K562 (cell line): Measurements from ENCODE around the gene WHAMM. TPM values are rescaled to one million over a fixed set of nuclear protein-coding genes. Genes with fewer than 3 reads are reported as not detected.

ENCODE experiments used
- ARID2 ChIP-seq: fragments of 450-650 bp; IDR thresholded peaks from 2 replicates; pipeline ENCODE4 v1.6.1; 2017; ENCODE audit warnings: antibody characterized with exemption, mild to moderate bottlenecking
- DDX20 ChIP-seq: fragments of 450-650 bp; IDR thresholded peaks from 2 replicates; pipeline ENCODE4 v1.6.1; 2016; ENCODE audit warnings: missing genetic modification characterization, low read depth, mild to moderate bottlenecking, missing compliant biosample characterization, moderate library complexity
- ELF1 ChIP-seq: fragments of 200-800 bp; sonication (Bioruptor generic); IDR thresholded peaks from 2 replicates; pipeline ENCODE4 v1.6.1; 2016; ENCODE audit warnings: missing genetic modification characterization, missing compliant biosample characterization
- FOXA3 ChIP-seq, 2 experiments: fragments of 450-650 bp in 1 of 2; sonication (generic) in 1 of 2; formaldehyde crosslinking; IDR thresholded peaks in 1 of 2; conservative IDR thresholded peaks in 1 of 2; 2 replicates each; pipeline versions ENCODE4 v1.4.0 to v1.8.0; 2020 to 2022; ENCODE audit warnings: mild to moderate bottlenecking in 2 of 2, missing genetic modification reagents in 1 of 2
- GTF2A2 ChIP-seq: IDR thresholded peaks from 2 replicates; pipeline ENCODE4 v1.6.1; 2016; ENCODE audit warnings: mild to moderate bottlenecking, missing genetic modification characterization, missing compliant biosample characterization
- HMG20A ChIP-seq: fragments of 450-650 bp; formaldehyde crosslinking; conservative IDR thresholded peaks from 2 replicates; pipeline ENCODE4 v1.4.0; 2020; ENCODE audit warnings: mild to moderate bottlenecking, mixed read lengths
- JUN ChIP-seq, 2 experiments: sonication (generic) in 1 of 2; formaldehyde crosslinking in 1 of 2; IDR thresholded peaks; 2 replicates each; pipeline versions ENCODE4 v1.6.1 to v1.8.0; 2012 to 2022; ENCODE audit warnings: borderline replicate concordance in 2 of 2, mild to moderate bottlenecking in 2 of 2, improper control_type of control experiment in 1 of 2, low read depth in 1 of 2, low read length in 1 of 2, missing genetic modification reagents in 1 of 2
- KAT8 ChIP-seq: fragments of 450-650 bp; IDR thresholded peaks from 2 replicates; pipeline ENCODE4 v1.6.1; 2016; ENCODE audit warnings: low read depth, mild to moderate bottlenecking
- KDM1A ChIP-seq, 2 experiments: fragments of 450-650 bp; IDR thresholded peaks; 2 replicates each; pipeline ENCODE4 v1.6.1; 2016; ENCODE audit warnings: mild to moderate bottlenecking in 2 of 2
- MYC ChIP-seq, 2 experiments: fragments of 250-450 bp in 1 of 2; sonication (Bioruptor Pico) in 1 of 2; IDR thresholded peaks; 2 replicates each; pipeline versions ENCODE4 v1.5.1 to v1.6.1; 2012 to 2021; ENCODE audit warnings: low read depth in 2 of 2, borderline replicate concordance in 1 of 2, improper control_type of control experiment in 1 of 2, low read length in 1 of 2, mild to moderate bottlenecking in 1 of 2, moderate library complexity in 1 of 2
- NCOR1 ChIP-seq: fragments of 450-650 bp; IDR thresholded peaks from 2 replicates; pipeline ENCODE4 v1.6.1; 2016; ENCODE audit warnings: mild to moderate bottlenecking, moderate library complexity
- NR2C2 ChIP-seq, 2 experiments: fragments of 200-800 bp in 1 of 2; sonication (Bioruptor generic) in 1 of 2; sonication (generic) in 1 of 2; formaldehyde crosslinking in 1 of 2; IDR thresholded peaks; 2 replicates each; pipeline versions ENCODE4 v1.6.1 to v1.8.0; 2016 to 2022; ENCODE audit warnings: mild to moderate bottlenecking in 1 of 2, missing compliant biosample characterization in 1 of 2, missing genetic modification characterization in 1 of 2, missing genetic modification reagents in 1 of 2
- RBM34 ChIP-seq: fragments of 200-400 bp; formaldehyde crosslinking; IDR thresholded peaks from 2 replicates; pipeline ENCODE4 v1.6.1; 2018; ENCODE audit warnings: low read length, borderline replicate concordance; ENCODE audit not compliant: insufficient read depth
- SAFB2 ChIP-seq: fragments of 200-400 bp; formaldehyde crosslinking; IDR thresholded peaks from 2 replicates; pipeline ENCODE4 v1.6.1; 2018; ENCODE audit warnings: borderline replicate concordance, low read length, low read depth, moderate library complexity; ENCODE audit not compliant: severe bottlenecking
- SMAD3 ChIP-seq: fragments of 450-650 bp; formaldehyde crosslinking; conservative IDR thresholded peaks from 2 replicates; pipeline ENCODE4 v1.4.0; 2020; ENCODE audit warnings: mild to moderate bottlenecking
- SMARCB1 ChIP-seq: IDR thresholded peaks from 2 replicates; pipeline ENCODE4 v1.6.1; 2011; ENCODE audit warnings: improper control_type of control experiment, low read depth; ENCODE audit not compliant: insufficient read length
- SREBF1 ChIP-seq: fragments of 150-350 bp; IDR thresholded peaks from 2 replicates; pipeline ENCODE4 v1.6.1; 2014; ENCODE audit warnings: antibody characterized with exemption, low read depth, low read length, borderline replicate concordance
- TAF15 ChIP-seq: fragments of 200-400 bp; formaldehyde crosslinking; IDR thresholded peaks from 2 replicates; pipeline ENCODE4 v1.6.1; 2017; ENCODE audit warnings: mild to moderate bottlenecking, low read depth, low read length, moderate library complexity
- TARDBP ChIP-seq: fragments of 450-650 bp; IDR thresholded peaks from 2 replicates; pipeline ENCODE4 v1.6.1; 2016
- ZKSCAN1 ChIP-seq: fragments of 150-350 bp; IDR thresholded peaks from 2 replicates; pipeline ENCODE4 v1.6.1; 2016; ENCODE audit warnings: low read depth, low read length
- ZNF324 ChIP-seq: fragments of 250-450 bp; sonication (Bioruptor Pico); IDR thresholded peaks from 2 replicates; pipeline ENCODE4 v1.4.0; 2020; ENCODE audit warnings: mild to moderate bottlenecking
- ZNF561 ChIP-seq: fragments of 450-650 bp; formaldehyde crosslinking; conservative IDR thresholded peaks from 2 replicates; pipeline ENCODE4 v1.4.0; 2020; ENCODE audit warnings: mild to moderate bottlenecking, moderate library complexity
- ZNF699 ChIP-seq: fragments of 250-450 bp; sonication (Bioruptor Pico); IDR thresholded peaks from 2 replicates; pipeline ENCODE4 v1.8.0; 2021; ENCODE audit warnings: mild to moderate bottlenecking, moderate library complexity; ENCODE audit not compliant: insufficient replicate concordance
- polyA plus RNA-seq, 8 experiments: library from polyadenylated mRNA; depleted of rRNA in 4 of 8; stranded (reverse) in 5 of 8; unstranded in 3 of 8; fragments of >200 nt; fragmentation: Nextera tagmentation in 2 of 8; fragmentation: Illumina TruSeq in 1 of 8; extraction: Ambion mirVana in 2 of 8; extraction: Trizol in 1 of 8; gene quantifications; 2 replicates each; pipeline versions ENCODE4 v1.2.1 to v1.2.3, GENCODE V29; 2011 to 2014; ENCODE audit warnings: inconsistent platforms in 1 of 8, missing spikeins in 1 of 8
- total RNA-seq, 7 experiments: library from RNA; depleted of rRNA in 6 of 7; stranded (reverse); fragments of >200 nt in 6 of 7; fragmentation: Illumina TruSeq in 2 of 7; extraction: Trizol in 2 of 7; gene quantifications; 2 replicates each; pipeline versions ENCODE4 v1.2.1 to v1.2.3, GENCODE V29; 2011 to 2021; ENCODE audit warnings: low replicate concordance in 1 of 7
- TF ChIP-seq, protein P1 (sequence below): IDR thresholded peaks from 2 replicates; pipeline ENCODE4 v1.6.1; 2011; ENCODE audit not compliant: insufficient read length; ENCODE audit errors: extremely low read depth
- TF ChIP-seq, protein P2 (sequence below): fragments of 250-450 bp; sonication (Bioruptor Pico); IDR thresholded peaks from 2 replicates; pipeline ENCODE4 v1.5.0; 2020; ENCODE audit warnings: mild to moderate bottlenecking

WHAMM gene
- total and polyA plus RNA-seq, 9 of the 15 experiments (the other 6 are each of a cell fraction or from before 2014, with no cell fraction given), result 2.0 to 4.8 (median 3.6) TPM

DNA sequence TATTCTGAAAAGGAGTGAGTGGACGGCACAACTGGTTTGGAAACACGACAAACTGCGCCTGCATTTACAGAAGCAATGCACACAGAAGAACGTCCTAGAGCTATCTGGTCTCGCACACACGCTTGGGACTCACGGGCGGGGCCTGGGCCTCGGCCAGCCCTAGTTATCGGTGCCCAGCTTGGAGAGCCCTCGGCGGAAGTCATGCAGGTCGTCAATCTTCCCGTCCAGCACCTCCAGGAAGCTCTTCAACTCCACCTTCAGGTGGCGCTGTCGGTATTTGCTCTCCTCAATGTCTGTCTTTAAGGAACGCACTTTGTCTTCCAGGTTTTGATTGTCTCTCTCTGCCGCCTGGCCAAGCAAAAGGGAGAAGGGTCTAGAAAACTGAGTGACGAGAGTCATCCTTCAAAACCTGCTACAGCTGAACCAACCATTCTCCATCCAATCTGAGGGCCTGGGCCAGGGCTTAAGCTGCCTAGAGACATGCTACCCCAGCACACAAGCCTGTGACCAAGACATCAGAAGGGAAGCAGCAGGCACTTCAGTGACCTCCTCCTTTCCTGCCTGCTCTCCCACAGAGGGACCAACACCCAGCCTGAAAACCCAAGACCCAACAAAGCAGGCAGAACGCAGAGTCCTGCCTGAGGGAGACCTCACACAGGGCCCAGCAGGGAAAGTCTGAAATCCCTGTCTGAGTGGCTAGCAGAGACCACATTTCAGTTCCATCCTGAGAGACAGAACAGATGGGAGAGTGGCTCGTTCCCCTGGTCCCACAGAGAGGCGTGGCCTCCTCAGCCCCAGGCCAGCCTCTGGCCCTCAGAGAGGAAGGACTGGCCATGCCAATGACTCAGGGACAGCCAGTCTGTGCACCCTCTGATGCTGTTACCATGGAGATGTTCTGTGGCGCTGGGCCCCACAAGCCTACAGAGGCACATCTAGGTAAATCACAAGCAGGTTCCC, 40.4 kb downstream of the WHAMM start (continued):
- no peak for TF ChIP-seq ZNF699 (CRISPR knock-in tag)
- no peak for TF ChIP-seq SREBF1
- peak; percentile 47 to 78 for TF ChIP-seq KDM1A (IDR thresholded peaks at IDR 0.05)
- TF ChIP-seq TAF15, result no peak
- TF ChIP-seq SMAD3 (CRISPR knock-in tag), result no peak
- TF ChIP-seq SMARCB1, result peak; percentile 89
- TF ChIP-seq TARDBP, result peak; percentile 77; the same call in 1 of the 2 replicates
- peak; percentile 94 for TF ChIP-seq NCOR1
- TF ChIP-seq ZKSCAN1, result peak; percentile 53
- TF ChIP-seq HMG20A (CRISPR knock-in tag), result 0 out of 2 replicates have a peak, but pooled peaks have one; percentile 27
- no peak for TF ChIP-seq ZNF561 (CRISPR knock-in tag)
- TF ChIP-seq RBM34, result no peak
- TF ChIP-seq ARID2, result peak; percentile 48; the same call in 1 of the 2 replicates
- peak; percentile 42; the same call in 1 of the 2 replicates for TF ChIP-seq JUN (IDR thresholded peaks at IDR 0.05; ENCODE audit: borderline replicate concordance, low read depth, low read length)
- TF ChIP-seq JUN (CRISPR knock-in tag; IDR thresholded peaks at IDR 0.05; ENCODE audit: borderline replicate concordance), result no peak
- TF ChIP-seq MYC (IDR thresholded peaks at IDR 0.05; ENCODE audit: low read depth, low read length), result peak; percentile 61
- TF ChIP-seq MYC (CRISPR knock-in tag; IDR thresholded peaks at IDR 0.05; ENCODE audit: borderline replicate concordance, low read depth), result 0 out of 2 replicates have a peak, but pooled peaks have one; percentile 25
- TF ChIP-seq FOXA3 (CRISPR knock-in tag; conservative IDR thresholded peaks at IDR 0.05 in 1 of 2, IDR thresholded peaks at IDR 0.05 in 1 of 2), result no peak
- TF ChIP-seq KAT8, result no peak
- no peak for TF ChIP-seq DDX20
- TF ChIP-seq, protein P1, sequence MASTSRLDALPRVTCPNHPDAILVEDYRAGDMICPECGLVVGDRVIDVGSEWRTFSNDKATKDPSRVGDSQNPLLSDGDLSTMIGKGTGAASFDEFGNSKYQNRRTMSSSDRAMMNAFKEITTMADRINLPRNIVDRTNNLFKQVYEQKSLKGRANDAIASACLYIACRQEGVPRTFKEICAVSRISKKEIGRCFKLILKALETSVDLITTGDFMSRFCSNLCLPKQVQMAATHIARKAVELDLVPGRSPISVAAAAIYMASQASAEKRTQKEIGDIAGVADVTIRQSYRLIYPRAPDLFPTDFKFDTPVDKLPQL, result no peak
- no peak for TF ChIP-seq ZNF324 (CRISPR knock-in tag)
- no peak for TF ChIP-seq SAFB2
- TF ChIP-seq, protein P2, sequence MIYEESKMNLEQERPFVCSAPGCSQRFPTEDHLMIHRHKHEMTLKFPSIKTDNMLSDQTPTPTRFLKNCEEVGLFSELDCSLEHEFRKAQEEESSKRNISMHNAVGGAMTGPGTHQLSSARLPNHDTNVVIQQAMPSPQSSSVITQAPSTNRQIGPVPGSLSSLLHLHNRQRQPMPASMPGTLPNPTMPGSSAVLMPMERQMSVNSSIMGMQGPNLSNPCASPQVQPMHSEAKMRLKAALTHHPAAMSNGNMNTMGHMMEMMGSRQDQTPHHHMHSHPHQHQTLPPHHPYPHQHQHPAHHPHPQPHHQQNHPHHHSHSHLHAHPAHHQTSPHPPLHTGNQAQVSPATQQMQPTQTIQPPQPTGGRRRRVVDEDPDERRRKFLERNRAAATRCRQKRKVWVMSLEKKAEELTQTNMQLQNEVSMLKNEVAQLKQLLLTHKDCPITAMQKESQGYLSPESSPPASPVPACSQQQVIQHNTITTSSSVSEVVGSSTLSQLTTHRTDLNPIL, result no peak
- TF ChIP-seq ELF1 (tag), result peak; percentile 69
- TF ChIP-seq GTF2A2 (tag), result no peak
- TF ChIP-seq NR2C2 (CRISPR knock-in tag; IDR thresholded peaks at IDR 0.05), result 0 out of 2 replicates have a peak, but pooled peaks have one; percentile 55
- TF ChIP-seq NR2C2 (tag; IDR thresholded peaks at IDR 0.05), result peak; percentile 44
